H1 (cell line): ENCODE data around the gene C11orf65. TPM values are rescaled to one million over a fixed set of nuclear protein-coding genes. Genes with fewer than 3 reads are reported as not detected.

Source experiments
- CTCF ChIA-PET: fragments of 300-600 bp; sonication (Branson Sonifier 250); formaldehyde crosslinking; loops from one replicate; lab custom pipeline; 2021; ENCODE audit not compliant: partially characterized antibody; lab: Charles Lee
- POLR2A ChIA-PET: fragments of 300-600 bp; sonication (Branson Sonifier 250); formaldehyde crosslinking; loops from one replicate; lab custom pipeline; 2021; ENCODE audit warnings: inconsistent platforms; ENCODE audit not compliant: partially characterized antibody; lab: Charles Lee
- DNase-seq, 2 experiments: peaks; one replicate each; pipeline versions ENCODE4 v3.0.0 to v3.0.0-alpha.2; 2010 to 2022; ENCODE audit warnings: low spot score in 2 of 2, low read depth in 1 of 2, mixed read lengths in 1 of 2
- FAIRE-seq: peaks from 2 replicates; lab custom pipeline; 2011; peaks lifted over from hg19 to GRCh38; lab: Jason Lieb, UNC
- H2AFZ ChIP-seq: 2 replicates; pipeline ENCODE4 v1.8.1; 2012; ENCODE audit warnings: low read length, inconsistent platforms
- H2AK5ac ChIP-seq: 2 replicates; pipeline ENCODE4 v1.6.1; 2013; ENCODE audit warnings: low read depth, low read length
- H2BK120ac ChIP-seq: replicated peaks from 2 replicates; pipeline ENCODE3; 2013; ENCODE audit warnings: low read depth, low read length, inconsistent platforms
- H2BK12ac ChIP-seq: 2 replicates; pipeline ENCODE4 v1.6.1; 2013; ENCODE audit warnings: low read depth, low read length
- H2BK15ac ChIP-seq: 2 replicates; pipeline ENCODE4 v1.6.1; 2013; ENCODE audit warnings: low read length
- H2BK20ac ChIP-seq: 2 replicates; pipeline ENCODE4 v1.6.1; 2013; ENCODE audit warnings: low read length
- H2BK5ac ChIP-seq: 2 replicates; pipeline ENCODE4 v1.6.1; 2013; ENCODE audit warnings: low read depth, low read length
- H3K14ac ChIP-seq: 2 replicates; pipeline ENCODE4 v1.6.1; 2013; ENCODE audit warnings: inconsistent platforms; ENCODE audit not compliant: insufficient read length
- H3K18ac ChIP-seq: 2 replicates; pipeline ENCODE4 v1.6.1; 2013; ENCODE audit warnings: low read length; ENCODE audit errors: extremely low read depth
- H3K23ac ChIP-seq: 2 replicates; pipeline ENCODE4 v1.6.1; 2013; ENCODE audit warnings: inconsistent platforms; ENCODE audit not compliant: insufficient read length
- H3K23me2 ChIP-seq: 2 replicates; pipeline ENCODE4 v1.6.1; 2013; ENCODE audit warnings: low read depth, low read length
- H3K27ac ChIP-seq: 2 replicates; pipeline ENCODE4 v1.6.1; 2011; ENCODE audit warnings: low read depth, low read length, inconsistent platforms
- H3K27me3 ChIP-seq, 4 experiments: replicated peaks in 1 of 4; 1 replicate in 1 of 4; 2 replicates in 3 of 4; pipeline versions ENCODE4 v1.6.1 to v1.8.1; 2011 to 2013; ENCODE audit warnings: low read length in 3 of 4, mild to moderate bottlenecking in 3 of 4, inconsistent platforms in 2 of 4, mixed read lengths in 2 of 4, moderate library complexity in 1 of 4; ENCODE audit not compliant: control insufficient read depth in 3 of 4, insufficient read depth in 3 of 4; ENCODE audit errors: extremely low read depth in 1 of 4
- H3K36me3 ChIP-seq, 4 experiments: 2 replicates each; pipeline versions ENCODE4 v1.6.1 to v1.8.1; 2011 to 2013; ENCODE audit warnings: mild to moderate bottlenecking in 4 of 4, low read length in 3 of 4, moderate library complexity in 2 of 4, control low read depth in 1 of 4, inconsistent platforms in 1 of 4; ENCODE audit not compliant: insufficient read depth in 4 of 4, control insufficient read depth in 2 of 4
- H3K4ac ChIP-seq: replicated peaks from 2 replicates; pipeline ENCODE3; 2013; ENCODE audit warnings: low read length, low read depth, mixed read lengths, inconsistent platforms; ENCODE audit not compliant: insufficient read length
- H3K4me1 ChIP-seq, 4 experiments: replicated peaks in 1 of 4; 1 replicate in 1 of 4; 2 replicates in 3 of 4; pipeline versions ENCODE4 v1.6.1 to v1.8.1; 2011 to 2013; ENCODE audit warnings: low read length in 3 of 4, inconsistent platforms in 2 of 4, mixed read lengths in 1 of 4; ENCODE audit not compliant: insufficient read depth in 4 of 4, control insufficient read depth in 3 of 4
- H3K4me2 ChIP-seq, 2 experiments: 2 replicates each; pipeline versions ENCODE4 v1.6.1 to v1.8.1; 2011 to 2013; ENCODE audit warnings: low read depth in 2 of 2, low read length in 2 of 2, control low read depth in 1 of 2, inconsistent platforms in 1 of 2, mild to moderate bottlenecking in 1 of 2; ENCODE audit not compliant: insufficient read depth in 1 of 2
- H3K4me3 ChIP-seq, 4 experiments: fragments of 200-600, 300-600 bp in 1 of 4; sonication (generic), shearing (Covaris generic), sonication (Bioruptor Twin) in 1 of 4; 2 replicates each; pipeline versions ENCODE4 v1.5.1 to v1.8.1; 2011 to 2016; ENCODE audit warnings: low read length in 4 of 4, low read depth in 3 of 4, control low read depth in 2 of 4, inconsistent platforms in 2 of 4, mild to moderate bottlenecking in 2 of 4, mixed read lengths in 1 of 4, moderate library complexity in 1 of 4; ENCODE audit not compliant: insufficient read depth in 2 of 4; ENCODE audit errors: extremely low read depth in 1 of 4
- H3K56ac ChIP-seq: replicated peaks from 2 replicates; pipeline ENCODE3; 2013; ENCODE audit warnings: low read depth, mild to moderate bottlenecking, mixed read lengths, low read length, inconsistent platforms; ENCODE audit not compliant: insufficient read length
- H3K79me1 ChIP-seq: 2 replicates; pipeline ENCODE4 v1.6.1; 2013; ENCODE audit warnings: low read depth, low read length, control low read depth
- H3K79me2 ChIP-seq, 2 experiments: 2 replicates each; pipeline versions ENCODE4 v1.6.1 to v1.8.1; 2012 to 2013; ENCODE audit warnings: low read length in 2 of 2, mild to moderate bottlenecking in 2 of 2, inconsistent platforms in 1 of 2; ENCODE audit not compliant: insufficient read depth in 2 of 2, control insufficient read depth in 1 of 2
- H3K9ac ChIP-seq, 4 experiments: replicated peaks in 1 of 4; 1 replicate in 1 of 4; 2 replicates in 3 of 4; pipeline versions ENCODE4 v1.6.1 to v1.8.1; 2011 to 2013; ENCODE audit warnings: low read depth in 3 of 4, low read length in 3 of 4, control low read depth in 2 of 4, mild to moderate bottlenecking in 2 of 4, moderate library complexity in 2 of 4, inconsistent platforms in 1 of 4; ENCODE audit errors: extremely low read depth in 1 of 4
- H3K9me3 ChIP-seq, 2 experiments: 2 replicates each; pipeline versions ENCODE4 v1.6.1 to v1.8.1; 2012 to 2013; ENCODE audit warnings: mild to moderate bottlenecking in 2 of 2, moderate library complexity in 2 of 2, control low read depth in 1 of 2, inconsistent platforms in 1 of 2, low read depth in 1 of 2, low read length in 1 of 2, mixed read lengths in 1 of 2; ENCODE audit not compliant: insufficient read depth in 2 of 2
- H4K20me1 ChIP-seq, 2 experiments: replicated peaks in 1 of 2; 2 replicates each; pipeline versions ENCODE3 to v1.8.1; 2011 to 2013; ENCODE audit warnings: inconsistent platforms in 2 of 2, low read length in 2 of 2, mild to moderate bottlenecking in 1 of 2; ENCODE audit not compliant: insufficient read depth in 2 of 2, control insufficient read depth in 1 of 2
- H4K5ac ChIP-seq: 2 replicates; pipeline ENCODE4 v1.6.1; 2013; ENCODE audit warnings: low read length, low read depth, mixed read lengths, inconsistent platforms; ENCODE audit not compliant: insufficient read length
- H4K8ac ChIP-seq: 2 replicates; pipeline ENCODE4 v1.8.0; 2013; ENCODE audit warnings: mild to moderate bottlenecking, moderate library complexity, low read length, inconsistent platforms; ENCODE audit not compliant: insufficient read depth; ENCODE audit errors: extremely low read depth
- H4K91ac ChIP-seq: replicated peaks from 2 replicates; pipeline ENCODE3; 2013; ENCODE audit warnings: low read length, mixed read lengths, inconsistent platforms; ENCODE audit not compliant: insufficient read length
- ASH2L ChIP-seq: fragments of 200-600, 300-600 bp; sonication (generic); IDR thresholded peaks from one replicate; pipeline ENCODE4 v1.7.1; 2017; ENCODE audit warnings: low read length
- ATF2 ChIP-seq: IDR thresholded peaks from 2 replicates; pipeline ENCODE4 v1.6.1; 2012; ENCODE audit warnings: low read length, inconsistent platforms
- BACH1 ChIP-seq: IDR thresholded peaks from 2 replicates; pipeline ENCODE4 v1.6.1; 2012; ENCODE audit warnings: low read length, improper control_type of control experiment
- CEBPB ChIP-seq: IDR thresholded peaks from 2 replicates; pipeline ENCODE4 v1.6.1; 2012; ENCODE audit warnings: low read depth, low read length
- GTF2F1 ChIP-seq: IDR thresholded peaks from 2 replicates; pipeline ENCODE4 v1.6.1; 2012; ENCODE audit warnings: low read depth, low read length, improper control_type of control experiment, borderline replicate concordance
- RFX5 ChIP-seq: IDR thresholded peaks from 2 replicates; pipeline ENCODE4 v1.6.1; 2011; ENCODE audit warnings: low read depth, low read length, improper control_type of control experiment, borderline replicate concordance
- TEAD4 ChIP-seq: IDR thresholded peaks from 2 replicates; pipeline ENCODE4 v1.6.1; 2012; ENCODE audit warnings: low read depth, low read length, inconsistent platforms, mixed read lengths
- polyA plus RNA-seq, 7 experiments: library from polyadenylated mRNA; depleted of rRNA in 3 of 7; stranded (reverse) in 5 of 7; unstranded in 2 of 7; fragments of >200 nt in 5 of 7; fragments of 200-250 nt in 2 of 7; gene quantifications; 1 replicate in 5 of 7; 2 replicates in 1 of 7; 4 replicates in 1 of 7; pipeline versions ENCODE4 v1.2.1 to v1.2.3, GENCODE V29; 2011 to 2013; ENCODE audit warnings: missing spikeins in 2 of 7, mixed read lengths in 2 of 7
- total RNA-seq: library from RNA; stranded (reverse); fragmentation: NEBNext Ultra II Directional; extraction: Animal tissue kit (Norgen Biotek cat#: 25700); gene quantifications from 2 replicates; pipeline ENCODE4 v1.2.1, GENCODE V29; 2021
- TF ChIP-seq, protein P1 (sequence below): IDR thresholded peaks from 2 replicates; pipeline ENCODE4 v1.6.1; 2011; ENCODE audit warnings: low read depth, mild to moderate bottlenecking, low read length; ENCODE audit not compliant: insufficient read depth
- TF ChIP-seq, protein P2 (sequence below): IDR thresholded peaks from 2 replicates; pipeline ENCODE4 v1.6.1; 2012; ENCODE audit warnings: inconsistent platforms

Gene C11orf65
- total and polyA plus RNA-seq, 2 of the 8 experiments (the other 6 are each of a cell fraction or from before 2014, with no cell fraction given): 0.14 to 0.22 TPM

- no peak for DNase-seq
- FAIRE-seq: no peak
- no peak overlapping the region for H2BK12ac ChIP-seq
- H4K5ac ChIP-seq: no peak overlapping the region
- H3K4me3 ChIP-seq: no peak overlapping the region
- H3K23ac ChIP-seq: no peak overlapping the region
- no peaks in the 10 kb centered on the region for H3K23me2 ChIP-seq
- no peaks in the 10 kb centered on the region for H3K79me1 ChIP-seq
- no peak overlapping the region for H4K8ac ChIP-seq
- H3K27me3 ChIP-seq: no peaks in the 10 kb centered on the region
- H2BK20ac ChIP-seq: no peak overlapping the region
- no peak overlapping the region for H3K9ac ChIP-seq
- H3K4me1 ChIP-seq: no peaks in the 10 kb centered on the region
- H2BK120ac ChIP-seq: no peak overlapping the region
- H4K20me1 ChIP-seq: no peaks in the 10 kb centered on the region
- ChIA-PET CTCF (no interaction called here), POLR2A (no interaction called here)
- H3K18ac ChIP-seq: no peak overlapping the region
- peaks cover 4 to 9% of the 10 kb centered on the region in 2 experiments; a peak in 2 of 4 replicates for H3K9me3 ChIP-seq
- H3K79me2 ChIP-seq: no peaks in the 10 kb centered on the region
- no peak overlapping the region for H4K91ac ChIP-seq
- H3K14ac ChIP-seq: no peak overlapping the region
- H2AFZ ChIP-seq: no peak overlapping the region
- no peak overlapping the region for H2BK5ac ChIP-seq
- no peak overlapping the region for H3K4ac ChIP-seq
- no peak overlapping the region for H2BK15ac ChIP-seq
- H2AK5ac ChIP-seq: no peak overlapping the region
- H3K56ac ChIP-seq: no peak overlapping the region
- H3K4me2 ChIP-seq: no peak overlapping the region
- no peak overlapping the region for H3K27ac ChIP-seq
- peaks cover 0 to 5% (median 2%) of the 10 kb centered on the region in 4 experiments; a peak in 4 of 8 replicates for H3K36me3 ChIP-seq
- TF ChIP-seq, protein P1, sequence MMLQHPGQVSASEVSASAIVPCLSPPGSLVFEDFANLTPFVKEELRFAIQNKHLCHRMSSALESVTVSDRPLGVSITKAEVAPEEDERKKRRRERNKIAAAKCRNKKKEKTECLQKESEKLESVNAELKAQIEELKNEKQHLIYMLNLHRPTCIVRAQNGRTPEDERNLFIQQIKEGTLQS: no peak
- TF ChIP-seq CEBPB (no peak), ATF2 (no peak), BACH1 (no peak), RFX5 (no peak), ASH2L (no peak), GTF2F1 (no peak), TEAD4 (no peak)
- TF ChIP-seq, protein P2, sequence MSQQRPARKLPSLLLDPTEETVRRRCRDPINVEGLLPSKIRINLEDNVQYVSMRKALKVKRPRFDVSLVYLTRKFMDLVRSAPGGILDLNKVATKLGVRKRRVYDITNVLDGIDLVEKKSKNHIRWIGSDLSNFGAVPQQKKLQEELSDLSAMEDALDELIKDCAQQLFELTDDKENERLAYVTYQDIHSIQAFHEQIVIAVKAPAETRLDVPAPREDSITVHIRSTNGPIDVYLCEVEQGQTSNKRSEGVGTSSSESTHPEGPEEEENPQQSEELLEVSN: no peak
Measured at GRCh38 chr11:108370315-108370714, 97.0 kb downstream of the C11orf65 start.
